ENCODE data around the gene PLA2G2E.
A peak's percentile ranks its signal among the peaks of the same experiment; 100 is the strongest.
"Not testable (repeated sequence)": the region's sequence is repeated elsewhere in the genome, so short reads cannot be mapped to it uniquely, and the experiment has no call there.

PLA2G2E gene

DNA sequence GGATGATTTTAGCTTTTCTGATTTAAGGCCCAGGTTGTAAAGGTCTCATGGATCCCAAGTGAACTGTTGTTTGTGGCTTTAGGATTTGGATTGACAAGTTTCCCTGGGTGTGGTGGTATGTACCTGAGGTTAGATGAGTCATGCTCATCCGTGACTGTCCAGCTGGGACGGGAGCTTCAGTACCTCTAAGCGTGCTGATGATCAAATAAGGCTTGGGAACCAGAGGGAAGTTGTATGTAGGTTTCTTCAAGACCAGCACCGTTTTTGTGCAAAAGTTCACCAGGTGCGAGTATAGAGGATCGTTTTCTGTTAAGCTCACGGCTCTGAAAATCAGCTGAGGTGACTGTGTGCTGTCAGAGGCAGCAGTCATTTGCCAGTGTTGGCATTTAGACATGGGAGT is 19.8 kb downstream of the PLA2G2E start:
- no peaks in the 10 kb centered on the region for H3K9me3 ChIP-seq (ENCODE audit: control insufficient read depth, insufficient read depth, low read length)
- no peaks in the 10 kb centered on the region for H3K4me1 ChIP-seq (ENCODE audit: control insufficient read depth, insufficient read depth, low read length)
- H3K4me3 ChIP-seq (ENCODE audit: low read depth, low read length), result no peak overlapping the region
- peaks cover 25% of the 10 kb centered on the region for H3K36me3 ChIP-seq (ENCODE audit: control insufficient read depth, insufficient read depth, low read length)
- no peaks in the 10 kb centered on the region for H3K27me3 ChIP-seq (ENCODE audit: control insufficient read depth, insufficient read depth, low read length)
- no peak overlapping the region for H3K9ac ChIP-seq (ENCODE audit: low read depth, low read length)

DNA sequence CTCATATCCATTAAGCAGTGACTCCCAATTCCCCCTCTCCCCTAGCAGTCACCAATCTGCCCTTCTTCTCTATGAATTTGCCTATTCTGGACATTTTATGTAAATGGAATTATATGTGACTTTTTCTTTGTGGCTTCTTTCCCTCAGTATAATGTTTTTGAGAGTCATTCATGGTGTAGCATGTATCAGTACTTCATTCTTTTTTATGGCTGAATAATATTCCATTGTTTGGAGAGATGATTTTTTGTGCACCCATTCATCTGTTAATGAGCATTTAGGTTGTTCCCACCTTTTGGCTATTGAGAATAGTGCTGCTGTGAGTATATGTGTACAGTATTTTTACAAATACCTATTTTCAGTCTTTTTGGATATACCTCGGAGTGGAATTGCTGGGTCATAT is 21.8 kb downstream of the PLA2G2E start:
- peaks cover 15% of the 10 kb centered on the region for H3K36me3 ChIP-seq (ENCODE audit: control insufficient read depth, insufficient read depth, low read length)
- no peak overlapping the region for H3K9ac ChIP-seq (ENCODE audit: low read depth, low read length)
- H3K4me1 ChIP-seq (ENCODE audit: control insufficient read depth, insufficient read depth, low read length), result no peaks in the 10 kb centered on the region
- no peaks in the 10 kb centered on the region for H3K9me3 ChIP-seq (ENCODE audit: control insufficient read depth, insufficient read depth, low read length)
- H3K27me3 ChIP-seq (ENCODE audit: control insufficient read depth, insufficient read depth, low read length), result no peaks in the 10 kb centered on the region
- no peak overlapping the region for H3K4me3 ChIP-seq (ENCODE audit: low read depth, low read length)

DNA sequence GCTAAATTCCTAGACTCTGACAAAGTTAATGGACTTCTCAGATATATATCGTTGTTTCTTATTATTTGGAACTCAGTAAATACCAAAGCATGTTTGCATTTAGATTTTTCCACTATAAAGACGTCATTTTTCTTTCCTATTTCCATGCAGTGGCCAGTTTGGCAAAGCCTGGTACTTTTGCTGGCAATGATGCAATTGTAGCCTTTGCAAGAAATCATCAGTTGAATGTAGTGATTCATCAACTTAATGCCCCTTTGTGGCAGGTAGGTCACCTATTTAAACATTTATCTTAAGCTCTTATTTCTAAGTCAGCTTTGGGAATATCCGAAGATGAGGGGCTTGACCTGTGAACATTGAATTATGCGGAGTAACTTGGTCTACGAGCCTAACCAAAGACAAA is 29.2 kb downstream of the PLA2G2E start:
- Histone ChIP-seq H3K27me3 (ENCODE audit: control insufficient read depth, insufficient read depth, low read length) (no peaks in the 10 kb centered on the region), H3K4me1 (ENCODE audit: control insufficient read depth, insufficient read depth, low read length) (no peaks in the 10 kb centered on the region), H3K9me3 (ENCODE audit: control insufficient read depth, insufficient read depth, low read length) (no peaks in the 10 kb centered on the region), H3K4me3 (ENCODE audit: low read depth, low read length) (no peak overlapping the region), H3K9ac (ENCODE audit: low read depth, low read length) (no peak overlapping the region), H3K36me3 (ENCODE audit: control insufficient read depth, insufficient read depth, low read length) (peaks cover 8% of the 10 kb centered on the region)

DNA sequence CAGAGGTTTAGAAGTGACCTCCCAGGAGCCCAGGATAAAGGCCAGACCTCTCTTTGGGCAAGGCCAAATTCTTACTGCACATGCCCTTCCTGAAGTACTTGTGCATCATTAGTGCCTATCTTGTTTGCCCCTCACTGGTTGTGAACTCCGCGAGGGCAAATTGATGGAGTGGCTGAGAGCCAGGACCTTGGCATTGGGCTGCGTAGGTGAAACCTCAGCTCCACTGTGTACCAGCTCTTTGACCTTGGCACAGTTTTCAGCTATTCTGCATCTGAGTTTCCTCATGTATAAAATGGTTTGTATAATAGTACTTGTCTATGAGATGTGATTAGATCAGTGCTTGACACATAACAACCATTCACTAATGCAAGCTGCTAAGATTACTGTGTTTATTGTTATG is 29.7 kb downstream of the PLA2G2E start:
- Histone ChIP-seq H3K4me1 (ENCODE audit: control insufficient read depth, insufficient read depth, low read length) (no peaks in the 10 kb centered on the region), H3K9me3 (ENCODE audit: control insufficient read depth, insufficient read depth, low read length) (no peaks in the 10 kb centered on the region), H3K36me3 (ENCODE audit: control insufficient read depth, insufficient read depth, low read length) (peaks cover 6% of the 10 kb centered on the region), H3K9ac (ENCODE audit: low read depth, low read length) (no peak overlapping the region), H3K4me3 (ENCODE audit: low read depth, low read length) (no peak overlapping the region), H3K27me3 (ENCODE audit: control insufficient read depth, insufficient read depth, low read length) (no peaks in the 10 kb centered on the region)

DNA sequence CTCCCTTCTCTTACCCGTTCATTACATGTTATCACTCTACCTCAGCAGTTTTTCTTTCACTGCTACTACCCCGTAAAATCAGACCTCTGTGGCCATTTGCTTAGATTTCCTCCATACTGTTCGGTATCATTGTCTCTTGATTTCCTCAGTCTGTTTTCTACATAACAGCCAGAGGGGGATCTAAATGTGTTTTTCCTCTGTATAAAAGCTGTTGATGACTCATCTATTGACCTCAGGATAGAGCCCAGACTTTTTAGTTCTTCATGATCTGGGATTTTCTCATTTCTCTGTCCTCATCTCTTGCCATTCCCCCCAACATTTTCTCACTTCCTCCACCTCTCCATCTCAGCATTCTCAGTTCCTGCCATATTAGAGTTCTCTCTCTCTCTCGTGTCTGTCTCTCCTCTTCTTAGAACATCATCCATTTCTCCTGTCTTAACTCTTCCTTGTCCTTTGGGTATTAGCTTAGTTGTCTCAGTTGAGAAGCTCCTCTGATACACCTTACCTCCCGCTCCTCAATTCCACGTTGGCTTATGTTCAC is 30.7 kb downstream of the PLA2G2E start:
- peaks cover 5% of the 10 kb centered on the region for H3K36me3 ChIP-seq (ENCODE audit: control insufficient read depth, insufficient read depth, low read length)
- no peaks in the 10 kb centered on the region for H3K27me3 ChIP-seq (ENCODE audit: control insufficient read depth, insufficient read depth, low read length)
- H3K4me3 ChIP-seq (ENCODE audit: low read depth, low read length), result no peak overlapping the region
- H3K9ac ChIP-seq (ENCODE audit: low read depth, low read length), result no peak overlapping the region
- no peaks in the 10 kb centered on the region for H3K9me3 ChIP-seq (ENCODE audit: control insufficient read depth, insufficient read depth, low read length)
- H3K4me1 ChIP-seq (ENCODE audit: control insufficient read depth, insufficient read depth, low read length), result no peaks in the 10 kb centered on the region

DNA sequence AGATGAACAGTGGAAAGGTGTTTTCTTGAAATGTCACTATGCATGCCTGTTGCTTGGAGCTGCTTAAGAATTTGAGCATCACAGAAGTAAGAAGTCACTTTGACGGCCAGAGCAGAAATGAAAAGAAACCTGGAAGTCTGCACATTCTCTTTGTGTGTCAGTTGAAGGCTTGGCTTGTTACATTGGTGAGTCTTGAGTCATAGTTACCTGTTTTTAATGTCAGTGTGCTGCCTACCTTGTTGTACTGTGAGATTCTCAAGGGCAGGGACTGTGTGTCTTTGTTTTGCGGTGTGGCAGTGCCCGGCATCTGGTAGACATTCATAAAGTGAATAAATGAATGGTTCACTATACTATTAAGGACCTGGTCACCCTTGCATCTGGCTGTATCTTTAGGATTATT is 31.3 kb downstream of the PLA2G2E start:
- H3K36me3 ChIP-seq (ENCODE audit: control insufficient read depth, insufficient read depth, low read length), result peaks cover 1% of the 10 kb centered on the region
- H3K4me3 ChIP-seq (ENCODE audit: low read depth, low read length), result no peak overlapping the region
- H3K27me3 ChIP-seq (ENCODE audit: control insufficient read depth, insufficient read depth, low read length), result no peaks in the 10 kb centered on the region
- no peaks in the 10 kb centered on the region for H3K9me3 ChIP-seq (ENCODE audit: control insufficient read depth, insufficient read depth, low read length)
- no peak overlapping the region for H3K9ac ChIP-seq (ENCODE audit: low read depth, low read length)
- H3K4me1 ChIP-seq (ENCODE audit: control insufficient read depth, insufficient read depth, low read length), result no peaks in the 10 kb centered on the region

DNA sequence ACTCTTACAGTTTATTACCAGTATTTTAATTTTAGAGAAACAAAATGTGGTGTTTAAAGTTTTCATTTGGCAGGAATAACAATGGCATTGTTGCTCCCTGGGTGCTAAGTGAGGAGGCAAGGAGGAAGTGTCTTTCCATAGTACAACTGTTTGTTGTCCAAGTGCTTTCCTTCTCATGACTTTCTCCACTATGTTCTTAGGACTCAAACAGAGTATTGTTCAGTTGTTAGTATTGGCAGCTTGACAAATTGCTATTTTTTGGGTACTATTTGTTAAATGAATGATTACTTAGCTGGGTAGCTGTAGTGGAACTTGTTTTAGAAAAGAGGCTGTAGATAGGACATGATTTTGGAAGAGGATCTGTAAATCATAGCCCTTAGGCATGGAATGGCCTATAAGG is 33.8 kb downstream of the PLA2G2E start:
- Histone ChIP-seq H3K9me3 (ENCODE audit: control insufficient read depth, insufficient read depth, low read length) (no peaks in the 10 kb centered on the region), H3K27me3 (ENCODE audit: control insufficient read depth, insufficient read depth, low read length) (no peaks in the 10 kb centered on the region), H3K4me3 (ENCODE audit: low read depth, low read length) (no peak overlapping the region), H3K36me3 (ENCODE audit: control insufficient read depth, insufficient read depth, low read length) (no peaks in the 10 kb centered on the region), H3K9ac (ENCODE audit: low read depth, low read length) (no peak overlapping the region), H3K4me1 (ENCODE audit: control insufficient read depth, insufficient read depth, low read length) (no peaks in the 10 kb centered on the region)

DNA sequence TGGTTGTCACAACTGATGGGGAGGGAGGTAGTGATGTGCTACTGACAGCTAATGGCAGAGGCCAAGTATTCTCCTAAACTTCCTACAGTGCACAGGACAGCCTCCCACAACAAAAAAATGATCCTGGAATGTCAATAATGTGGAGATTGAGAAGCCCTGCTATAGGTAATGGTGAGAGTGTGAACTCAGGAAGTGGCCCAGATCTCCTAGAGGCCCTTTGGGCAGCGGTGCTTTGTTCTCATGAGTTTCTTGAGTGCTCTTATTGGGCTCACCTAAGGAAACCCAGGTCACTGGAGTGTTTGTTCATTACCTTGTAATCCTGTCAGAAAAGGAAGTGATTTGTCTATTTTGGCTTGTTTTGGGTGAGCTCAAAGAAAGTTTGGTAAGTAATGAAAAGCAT is 35.3 kb downstream of the PLA2G2E start:
- H3K27me3 ChIP-seq (ENCODE audit: control insufficient read depth, insufficient read depth, low read length), result no peaks in the 10 kb centered on the region
- no peaks in the 10 kb centered on the region for H3K9me3 ChIP-seq (ENCODE audit: control insufficient read depth, insufficient read depth, low read length)
- no peak overlapping the region for H3K4me3 ChIP-seq (ENCODE audit: low read depth, low read length)
- peaks cover 3% of the 10 kb centered on the region for H3K4me1 ChIP-seq (ENCODE audit: control insufficient read depth, insufficient read depth, low read length)
- no peak overlapping the region for H3K9ac ChIP-seq (ENCODE audit: low read depth, low read length)
- H3K36me3 ChIP-seq (ENCODE audit: control insufficient read depth, insufficient read depth, low read length), result no peaks in the 10 kb centered on the region

DNA sequence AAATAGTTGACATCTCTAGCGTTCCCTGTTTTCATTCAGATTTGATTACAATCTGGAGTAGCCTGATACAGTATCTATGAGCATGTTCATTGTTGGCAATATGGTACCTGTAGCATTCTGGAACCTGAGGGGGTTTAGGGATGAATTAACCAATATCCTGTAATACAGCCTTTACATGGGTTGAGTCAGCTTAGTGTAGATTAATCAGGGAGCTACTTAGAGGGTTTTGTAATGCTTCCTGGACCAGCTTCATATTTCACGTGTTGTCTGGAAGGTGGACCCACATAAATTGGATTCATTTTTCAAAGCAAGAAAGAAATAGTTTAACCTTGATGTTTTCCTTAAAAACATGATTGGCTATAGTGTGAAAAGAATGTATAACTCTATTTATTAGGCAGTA is 37.6 kb downstream of the PLA2G2E start:
- peaks cover 5% of the 10 kb centered on the region for H3K4me1 ChIP-seq (ENCODE audit: control insufficient read depth, insufficient read depth, low read length)

DNA sequence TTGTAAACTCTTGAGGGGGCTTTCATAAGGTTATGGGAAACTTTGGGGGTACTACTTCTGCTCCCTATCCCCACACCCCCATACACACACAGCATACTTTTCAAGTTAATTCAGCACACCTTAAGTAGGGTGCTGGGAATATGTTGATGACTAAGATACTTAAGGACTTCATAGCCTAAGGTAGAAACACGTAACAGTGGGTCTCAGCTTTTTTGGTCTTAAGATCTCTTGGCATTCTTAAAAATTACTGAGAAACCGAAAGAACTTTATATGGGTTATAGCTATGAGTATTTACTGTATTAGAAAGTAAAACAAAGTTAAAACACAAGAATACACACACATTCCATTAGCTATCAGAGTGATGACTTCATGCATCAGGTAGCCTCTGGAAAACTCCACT is 39.1 kb downstream of the PLA2G2E start:
- H3K4me1 ChIP-seq (ENCODE audit: control insufficient read depth, insufficient read depth, low read length), result peaks cover 5% of the 10 kb centered on the region
- H3K9me3 ChIP-seq (ENCODE audit: control insufficient read depth, insufficient read depth, low read length), result no peaks in the 10 kb centered on the region
- H3K9ac ChIP-seq (ENCODE audit: low read depth, low read length), result no peak overlapping the region
- H3K36me3 ChIP-seq (ENCODE audit: control insufficient read depth, insufficient read depth, low read length), result no peaks in the 10 kb centered on the region
- H3K4me3 ChIP-seq (ENCODE audit: low read depth, low read length), result no peak overlapping the region
- H3K27me3 ChIP-seq (ENCODE audit: control insufficient read depth, insufficient read depth, low read length), result no peaks in the 10 kb centered on the region

More for the DNA sequence above, 37.6 kb downstream of the PLA2G2E start:
- no peaks in the 10 kb centered on the region for H3K9me3 ChIP-seq (ENCODE audit: control insufficient read depth, insufficient read depth, low read length)
- H3K4me3 ChIP-seq (ENCODE audit: low read depth, low read length), result no peak overlapping the region
- no peaks in the 10 kb centered on the region for H3K27me3 ChIP-seq (ENCODE audit: control insufficient read depth, insufficient read depth, low read length)
- no peaks in the 10 kb centered on the region for H3K36me3 ChIP-seq (ENCODE audit: control insufficient read depth, insufficient read depth, low read length)
- no peak overlapping the region for H3K9ac ChIP-seq (ENCODE audit: low read depth, low read length)

DNA sequence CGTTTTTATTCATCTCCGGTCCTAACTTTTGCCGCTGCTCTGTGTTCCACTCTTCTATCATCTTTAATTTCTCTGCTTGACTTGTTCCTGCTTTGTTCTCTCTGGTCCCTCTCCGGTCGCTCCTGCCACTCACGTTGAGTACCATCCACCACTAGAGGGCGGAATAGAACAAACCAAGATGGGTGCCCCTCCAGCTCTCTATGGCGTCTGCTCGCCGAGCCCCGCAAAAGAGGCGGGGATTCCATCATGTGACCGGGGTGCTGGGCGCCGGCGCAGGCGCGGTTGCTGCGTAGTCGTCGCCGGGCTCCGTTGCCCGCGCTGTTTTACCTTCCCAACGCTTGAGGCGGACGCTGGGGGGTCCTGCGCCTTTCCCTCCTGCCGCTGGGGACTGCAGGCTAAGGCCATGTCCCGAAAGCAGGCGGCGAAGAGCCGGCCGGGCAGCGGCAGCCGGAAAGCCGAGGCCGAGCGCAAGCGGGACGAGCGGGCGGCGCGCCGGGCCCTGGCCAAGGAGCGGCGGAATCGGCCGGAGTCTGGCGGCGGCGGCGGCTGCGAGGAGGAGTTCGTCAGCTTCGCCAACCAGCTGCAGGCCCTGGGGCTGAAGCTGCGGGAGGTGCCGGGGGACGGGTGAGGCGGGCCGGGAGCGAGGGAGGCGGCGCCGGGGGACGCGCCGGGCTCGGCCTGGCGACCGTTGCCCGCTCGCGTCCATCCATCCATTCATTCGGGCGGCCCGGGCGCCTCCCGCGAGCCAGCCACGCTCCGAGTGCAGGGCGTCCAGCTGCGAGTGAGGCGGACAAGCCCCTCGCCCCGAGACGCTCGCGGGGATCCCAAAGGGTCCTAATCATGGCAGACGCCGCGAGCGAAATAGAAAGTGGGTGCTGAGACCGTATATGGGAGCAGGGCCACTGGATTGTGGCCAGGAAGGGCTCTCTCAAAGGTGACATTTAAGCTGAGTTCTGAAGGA is 41.0 kb downstream of the PLA2G2E start, which contains the start of gene OTUD3:
OTUD3 (plus strand) TSS at position 285 of the 961 bp plus-strand sequence; CDS start at position 404, 119 bp downstream.
- Histone ChIP-seq H3K27me3 (ENCODE audit: control insufficient read depth, insufficient read depth, low read length) (no peaks in the 10 kb centered on the region), H3K9me3 (ENCODE audit: control insufficient read depth, insufficient read depth, low read length) (no peaks in the 10 kb centered on the region), H3K4me3 (ENCODE audit: low read depth, low read length) (peak within 1 kb of the TSS; percentile 94), H3K9ac (ENCODE audit: low read depth, low read length) (peak within 1 kb of the TSS; percentile 68), H3K4me1 (ENCODE audit: control insufficient read depth, insufficient read depth, low read length) (peaks cover 5% of the 10 kb centered on the region), H3K36me3 (ENCODE audit: control insufficient read depth, insufficient read depth, low read length) (no peaks in the 10 kb centered on the region)

DNA sequence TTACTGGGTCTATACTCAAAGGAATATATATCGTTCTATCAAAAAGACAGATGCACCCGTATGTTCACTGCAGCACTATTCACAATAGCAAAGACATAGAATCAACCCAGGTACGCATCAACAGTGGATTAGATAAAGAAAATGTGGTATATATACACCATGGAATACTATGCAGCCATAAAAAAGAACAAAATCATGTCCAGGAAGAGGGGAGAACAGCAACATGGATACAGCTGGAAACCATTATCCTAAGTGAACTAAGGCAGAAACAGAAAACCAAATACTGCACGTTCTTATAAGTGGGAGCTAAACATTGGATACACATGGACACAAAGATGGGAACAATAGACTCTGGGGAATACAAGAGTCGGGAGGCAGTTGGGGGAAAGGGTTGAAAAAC is 42.6 kb downstream of the PLA2G2E start:
- H3K27me3 ChIP-seq (ENCODE audit: control insufficient read depth, insufficient read depth, low read length); H3K9me3 ChIP-seq (ENCODE audit: control insufficient read depth, insufficient read depth, low read length); H3K4me1 ChIP-seq (ENCODE audit: control insufficient read depth, insufficient read depth, low read length); H3K9ac ChIP-seq (ENCODE audit: low read depth, low read length); H3K4me3 ChIP-seq (ENCODE audit: low read depth, low read length); H3K36me3 ChIP-seq (ENCODE audit: control insufficient read depth, insufficient read depth, low read length): not testable (repeated sequence)
